H1 (cell line): Measurements from ENCODE around the gene PLCL1.

Experiments used
- CBX5 ChIP-seq: fragments of 300-800, 300-1000 bp; sonication (generic); IDR thresholded peaks from 2 replicates; pipeline ENCODE4 v1.7.1; 2016; ENCODE audit warnings: antibody characterized with exemption, low read length, low read depth
- SUZ12 ChIP-seq: fragments of 200-600 bp; sonication (generic); IDR thresholded peaks from 2 replicates; pipeline ENCODE4 v1.6.1; 2012; ENCODE audit warnings: mild to moderate bottlenecking, inconsistent platforms, low read length, moderate library complexity, mixed read lengths
- ZNF274 ChIP-seq: IDR thresholded peaks from 2 replicates; pipeline ENCODE4 v1.7.0; 2012; ENCODE audit warnings: low read length, borderline replicate concordance; ENCODE audit errors: extremely low read depth
- TF ChIP-seq, protein P1 (sequence below), 3 experiments: IDR thresholded peaks; 1 replicate in 2 of 3; 2 replicates in 1 of 3; pipeline versions ENCODE4 v1.5.1 to v1.6.1; 2011; ENCODE audit warnings: low read length in 3 of 3, mild to moderate bottlenecking in 3 of 3, inconsistent platforms in 2 of 3, low read depth in 1 of 3, moderate library complexity in 1 of 3; ENCODE audit not compliant: insufficient read depth in 1 of 3; ENCODE audit errors: control extremely low read depth in 1 of 3
- TF ChIP-seq, protein P2 (sequence below): IDR thresholded peaks from 2 replicates; pipeline ENCODE4 v1.6.1; 2012; ENCODE audit warnings: low read length, inconsistent platforms

DNA sequence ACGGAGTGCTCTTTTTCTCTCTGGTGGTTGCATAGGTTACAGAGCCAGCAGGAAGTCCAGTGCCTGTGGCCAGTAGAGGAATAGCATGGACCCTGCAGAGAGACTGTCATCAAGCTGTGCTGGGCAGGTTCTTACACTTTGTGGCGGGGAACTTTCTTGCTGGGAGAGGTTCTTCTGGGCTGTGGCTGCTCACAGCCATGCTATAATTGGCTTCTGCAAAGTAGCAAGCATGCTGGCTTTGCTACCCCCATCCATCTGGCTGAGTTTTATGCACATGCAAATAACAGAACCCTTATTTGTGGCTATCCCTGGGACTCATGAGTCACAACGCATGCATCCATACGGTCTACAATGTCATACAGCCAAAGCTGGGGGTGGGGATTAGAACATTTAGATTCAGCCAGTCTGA is 68.9 kb downstream of the PLCL1 start:
- TF ChIP-seq SUZ12 (no peak), CBX5 (no peak), ZNF274 (no peak)
- TF ChIP-seq, protein P1, sequence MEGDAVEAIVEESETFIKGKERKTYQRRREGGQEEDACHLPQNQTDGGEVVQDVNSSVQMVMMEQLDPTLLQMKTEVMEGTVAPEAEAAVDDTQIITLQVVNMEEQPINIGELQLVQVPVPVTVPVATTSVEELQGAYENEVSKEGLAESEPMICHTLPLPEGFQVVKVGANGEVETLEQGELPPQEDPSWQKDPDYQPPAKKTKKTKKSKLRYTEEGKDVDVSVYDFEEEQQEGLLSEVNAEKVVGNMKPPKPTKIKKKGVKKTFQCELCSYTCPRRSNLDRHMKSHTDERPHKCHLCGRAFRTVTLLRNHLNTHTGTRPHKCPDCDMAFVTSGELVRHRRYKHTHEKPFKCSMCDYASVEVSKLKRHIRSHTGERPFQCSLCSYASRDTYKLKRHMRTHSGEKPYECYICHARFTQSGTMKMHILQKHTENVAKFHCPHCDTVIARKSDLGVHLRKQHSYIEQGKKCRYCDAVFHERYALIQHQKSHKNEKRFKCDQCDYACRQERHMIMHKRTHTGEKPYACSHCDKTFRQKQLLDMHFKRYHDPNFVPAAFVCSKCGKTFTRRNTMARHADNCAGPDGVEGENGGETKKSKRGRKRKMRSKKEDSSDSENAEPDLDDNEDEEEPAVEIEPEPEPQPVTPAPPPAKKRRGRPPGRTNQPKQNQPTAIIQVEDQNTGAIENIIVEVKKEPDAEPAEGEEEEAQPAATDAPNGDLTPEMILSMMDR (IDR thresholded peaks at IDR 0.05; ENCODE audit: control extremely low read depth in 1 of 3, insufficient read depth in 1 of 3, low read depth in 1 of 3, low read length in 3 of 3): peak in 1 of 3 experiments; percentile 21; a peak in 1 of 4 replicates
- TF ChIP-seq, protein P2, sequence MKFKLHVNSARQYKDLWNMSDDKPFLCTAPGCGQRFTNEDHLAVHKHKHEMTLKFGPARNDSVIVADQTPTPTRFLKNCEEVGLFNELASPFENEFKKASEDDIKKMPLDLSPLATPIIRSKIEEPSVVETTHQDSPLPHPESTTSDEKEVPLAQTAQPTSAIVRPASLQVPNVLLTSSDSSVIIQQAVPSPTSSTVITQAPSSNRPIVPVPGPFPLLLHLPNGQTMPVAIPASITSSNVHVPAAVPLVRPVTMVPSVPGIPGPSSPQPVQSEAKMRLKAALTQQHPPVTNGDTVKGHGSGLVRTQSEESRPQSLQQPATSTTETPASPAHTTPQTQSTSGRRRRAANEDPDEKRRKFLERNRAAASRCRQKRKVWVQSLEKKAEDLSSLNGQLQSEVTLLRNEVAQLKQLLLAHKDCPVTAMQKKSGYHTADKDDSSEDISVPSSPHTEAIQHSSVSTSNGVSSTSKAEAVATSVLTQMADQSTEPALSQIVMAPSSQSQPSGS: no peak
